Left forelimb (tissue), 1 donor: ENCODE measurements around the gene PRDM16.

ENCODE experiments used
- DNase-seq: peaks from one replicate; pipeline ENCODE4 v3.0.0-alpha.2; 2018; ENCODE audit warnings: low spot score

Gene PRDM16

DNA sequence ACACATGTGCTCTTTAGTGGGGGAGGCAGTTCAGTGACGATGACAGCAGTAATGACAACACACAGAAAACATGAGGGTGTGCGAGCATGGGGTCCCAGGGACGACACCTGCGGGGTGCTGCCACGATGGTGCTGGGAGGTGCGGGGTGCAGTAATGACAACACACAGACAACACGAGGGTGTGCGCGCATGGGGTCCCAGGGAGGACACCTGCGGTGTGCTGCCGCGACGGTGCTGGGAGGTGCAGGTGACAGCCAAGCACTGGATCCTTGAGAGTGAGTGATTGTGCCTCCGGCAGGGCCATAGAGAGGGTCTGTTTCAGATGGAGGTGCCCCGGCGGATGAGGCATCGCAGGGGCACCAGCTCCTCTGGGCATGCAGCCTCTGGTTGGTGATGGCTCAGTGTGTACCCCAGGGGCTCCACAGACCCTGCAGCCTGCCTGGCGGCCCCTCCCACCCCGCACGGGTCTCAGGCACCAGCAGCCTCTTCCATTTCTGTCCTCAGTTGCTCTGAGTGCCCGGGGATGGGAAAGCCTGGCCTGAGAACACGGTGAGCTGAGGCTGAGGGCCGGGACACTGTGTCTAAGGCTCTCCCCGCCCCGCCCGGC, 193.8 kb downstream of the PRDM16 start:
- DNase-seq = no peak

DNA sequence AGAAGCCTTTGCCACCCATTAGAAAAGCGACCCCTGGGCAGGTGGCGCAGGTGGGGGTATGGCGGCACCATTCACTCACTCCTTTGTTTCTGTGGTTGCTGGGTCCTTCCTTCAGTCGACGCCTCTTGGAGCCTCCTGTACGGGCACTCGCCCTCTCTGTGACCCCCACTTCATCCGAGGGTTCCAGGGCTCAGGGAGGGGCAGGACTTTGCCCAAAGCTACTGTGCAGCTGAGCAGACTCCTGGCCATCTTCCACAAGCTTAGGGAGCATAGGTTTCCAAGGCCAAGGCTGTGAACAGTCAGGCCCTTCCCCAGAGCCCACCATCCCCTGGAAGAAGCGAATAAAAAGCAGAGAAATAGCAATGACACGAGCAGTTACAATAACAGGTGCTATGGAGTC, 194.8 kb downstream of the PRDM16 start:
- DNase-seq = no peak

DNA sequence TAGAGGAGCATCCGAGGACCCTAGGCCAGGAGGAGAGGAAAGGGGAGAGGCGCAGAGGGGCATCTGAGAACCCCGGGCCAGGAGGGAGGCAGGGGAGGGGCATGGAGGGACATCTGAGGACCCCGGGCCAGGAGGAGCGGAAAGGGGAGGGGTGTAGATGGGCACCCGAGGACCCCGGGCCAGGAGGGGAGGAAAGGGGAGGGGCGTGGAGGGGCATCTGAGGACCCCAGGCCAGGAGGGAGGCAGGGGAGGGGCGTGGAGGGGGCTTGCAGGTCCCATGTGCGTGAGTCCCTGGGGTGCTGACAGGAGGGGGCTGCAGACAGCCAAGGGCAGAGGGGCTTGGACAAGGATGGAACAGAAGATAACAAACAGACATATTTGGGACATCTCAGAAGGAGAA, 195.5 kb downstream of the PRDM16 start:
- no peak for DNase-seq

DNA sequence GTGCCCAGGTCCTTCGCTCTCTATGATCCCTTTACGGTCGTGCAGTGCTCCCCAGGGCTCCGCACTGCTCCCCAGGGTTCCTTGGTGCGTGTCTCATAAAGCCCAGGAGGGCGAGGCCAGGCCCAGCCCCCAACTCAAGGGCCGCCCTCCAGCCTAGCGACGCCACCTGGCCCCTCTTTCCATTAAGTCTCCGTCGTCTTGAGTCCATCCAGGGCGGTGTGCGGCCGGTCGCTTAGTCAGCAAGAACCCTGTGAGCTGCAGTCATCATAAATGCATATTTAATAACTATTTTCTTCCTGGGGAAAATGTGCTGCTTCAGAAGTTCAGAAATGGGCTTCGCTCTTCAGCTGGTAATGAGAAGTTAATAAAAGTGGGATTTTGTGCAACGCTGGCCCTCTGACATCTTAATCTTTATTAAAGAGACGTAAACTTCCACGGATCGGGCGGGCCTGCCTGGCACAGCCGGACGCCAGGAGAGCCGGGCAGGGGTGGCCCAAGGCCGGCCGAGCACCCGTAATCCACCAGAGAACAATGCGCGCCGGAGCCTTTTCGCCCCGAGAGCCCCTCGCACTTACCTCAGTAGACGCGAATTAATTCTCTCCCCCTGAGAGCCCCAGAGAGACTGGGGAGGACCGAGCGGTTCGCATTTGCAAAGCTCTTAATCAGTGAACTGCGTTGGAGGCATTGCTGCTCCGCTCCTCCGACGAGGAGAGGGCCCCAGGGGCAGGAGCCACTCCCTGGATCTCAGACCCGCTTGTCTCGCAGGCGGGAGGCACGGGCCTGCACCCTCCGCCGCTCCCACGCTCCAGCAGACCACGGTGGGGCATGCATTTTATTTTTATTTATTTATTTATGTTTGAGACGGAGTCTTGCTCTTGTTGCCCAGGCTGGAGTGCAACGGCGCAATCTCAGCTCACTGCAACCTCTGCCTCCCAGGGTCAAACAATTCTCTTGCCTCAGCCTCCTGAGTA, 197.1 kb downstream of the PRDM16 start:
- DNase-seq = no peak

DNA sequence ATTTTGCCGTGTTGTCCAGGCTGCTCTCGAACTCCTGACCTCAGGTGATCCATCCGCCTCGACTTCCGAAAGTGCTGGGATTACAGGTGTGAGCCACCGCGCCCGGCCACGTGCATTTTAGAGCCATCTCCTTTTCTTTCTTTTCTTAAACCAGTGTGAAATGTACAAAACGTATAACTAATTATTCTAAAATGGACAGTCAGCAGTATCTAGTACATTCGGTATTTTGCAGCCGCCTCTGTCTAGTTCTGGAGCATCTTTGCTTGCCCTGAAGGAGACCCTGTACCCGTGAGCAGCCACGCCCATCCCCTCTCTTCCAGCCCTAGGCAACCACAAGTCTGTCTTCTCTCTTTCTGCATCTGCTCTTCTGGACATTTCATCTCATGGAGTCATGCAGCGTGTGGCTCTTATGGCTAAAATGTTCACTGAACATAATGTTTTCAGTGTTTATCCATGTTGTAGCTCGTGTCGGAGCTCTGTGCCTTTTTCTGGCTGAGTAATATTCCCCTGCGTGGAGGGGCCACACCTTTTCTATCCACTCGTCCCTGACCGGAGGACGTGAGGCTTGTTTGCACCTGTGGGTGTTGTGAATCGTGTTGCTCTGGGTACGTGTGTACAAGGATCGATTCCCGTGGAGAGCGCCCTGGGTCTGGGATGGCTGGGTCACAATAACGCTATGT, 198.0 kb downstream of the PRDM16 start:
- DNase-seq = no peak

DNA sequence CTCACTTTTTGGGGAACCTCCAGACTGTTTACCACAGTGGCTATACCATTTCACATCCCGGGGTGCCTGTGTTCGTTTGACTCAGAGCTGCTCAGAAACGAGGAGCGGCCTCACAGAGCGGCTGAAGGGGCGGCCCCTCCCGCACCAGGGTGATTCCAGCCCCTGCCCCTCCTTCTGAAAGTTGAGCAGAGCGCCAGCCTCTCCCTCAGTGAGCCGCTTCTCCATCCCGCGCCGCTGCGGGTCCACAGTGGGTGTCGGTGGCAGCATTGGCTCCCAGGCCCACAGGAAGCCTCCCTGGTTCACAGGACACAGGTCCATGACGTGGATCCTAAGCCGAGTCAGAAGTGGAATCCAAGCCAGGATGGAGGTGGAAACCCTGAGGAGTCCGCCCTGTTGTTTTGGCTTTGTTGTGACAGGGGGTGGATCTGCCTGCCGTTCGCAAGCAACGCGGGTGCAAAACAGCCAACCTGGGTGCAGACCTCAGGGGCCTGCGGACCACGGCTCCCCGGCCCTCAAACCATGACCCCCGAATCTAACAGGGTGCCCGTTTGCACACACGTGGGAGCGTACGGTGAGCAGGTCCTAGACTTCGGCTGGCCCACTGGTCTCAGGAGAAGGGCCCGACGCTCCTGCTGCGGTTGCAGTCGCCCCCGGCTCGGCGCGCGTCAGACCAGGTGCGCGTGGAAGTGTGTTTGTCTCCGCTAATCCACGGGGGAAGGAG, 198.7 kb downstream of the PRDM16 start:
- no peak for DNase-seq

DNA sequence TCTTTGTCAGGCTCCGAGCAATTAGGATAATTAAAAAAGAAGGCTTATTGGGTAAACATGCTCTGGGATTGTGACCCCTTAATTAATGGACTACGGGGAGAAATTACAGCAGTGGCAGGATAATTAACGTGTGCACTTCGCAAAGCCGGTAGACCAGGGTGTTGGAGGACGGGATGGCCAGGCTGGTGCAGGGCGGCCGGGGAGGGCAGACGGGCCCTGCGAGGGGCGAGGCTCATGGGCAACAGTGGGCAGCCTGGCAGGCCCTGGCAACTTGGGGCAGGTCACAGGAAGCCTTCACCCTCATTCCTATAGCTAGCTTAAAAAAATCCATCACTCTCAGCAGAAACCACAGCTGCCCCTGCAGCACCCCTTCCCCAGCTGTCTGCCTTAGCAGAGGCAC, 199.3 kb downstream of the PRDM16 start:
- no peak for DNase-seq

DNA sequence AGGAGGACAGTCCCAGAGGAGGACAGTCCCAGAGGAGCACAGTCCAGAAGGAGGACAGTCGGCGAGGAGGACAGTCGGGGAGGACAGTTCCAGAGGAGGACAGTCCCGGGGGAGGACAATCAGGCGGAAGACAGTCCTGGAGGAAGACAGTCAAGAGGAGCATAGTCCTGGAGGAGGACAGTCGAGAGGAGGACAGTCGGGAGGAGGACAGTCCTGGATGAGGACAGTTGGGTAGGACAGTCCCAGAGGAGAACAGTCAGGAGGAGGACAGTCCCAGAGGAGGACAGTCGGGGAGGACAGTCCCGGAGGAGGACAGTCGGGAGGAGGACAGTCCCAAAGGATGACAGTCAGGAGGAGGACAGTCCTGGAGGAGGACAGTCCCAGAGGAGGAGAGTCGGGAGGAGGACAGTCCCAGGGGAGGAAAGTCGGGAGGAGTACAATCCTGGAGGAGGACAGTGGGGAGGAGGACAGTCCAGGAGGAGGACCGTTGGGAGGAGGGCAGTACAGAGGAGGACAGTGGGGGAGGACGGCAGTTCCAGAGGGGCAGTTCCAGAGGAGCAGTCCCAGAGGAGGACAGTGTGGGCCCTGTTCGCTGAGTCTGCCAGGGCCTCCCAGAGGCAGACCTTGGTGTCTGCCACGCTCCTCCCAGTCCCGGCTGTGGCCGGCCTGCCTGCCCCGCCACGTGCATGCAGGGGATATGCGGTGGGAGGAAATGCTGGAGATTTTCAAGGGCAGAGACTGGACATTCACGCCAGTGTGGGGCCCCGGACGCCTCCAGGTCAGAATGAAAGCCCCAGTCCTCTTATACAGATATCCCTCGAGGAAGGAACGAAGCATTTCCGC, 201.6 kb downstream of the PRDM16 start:
- DNase-seq = no peak

DNA sequence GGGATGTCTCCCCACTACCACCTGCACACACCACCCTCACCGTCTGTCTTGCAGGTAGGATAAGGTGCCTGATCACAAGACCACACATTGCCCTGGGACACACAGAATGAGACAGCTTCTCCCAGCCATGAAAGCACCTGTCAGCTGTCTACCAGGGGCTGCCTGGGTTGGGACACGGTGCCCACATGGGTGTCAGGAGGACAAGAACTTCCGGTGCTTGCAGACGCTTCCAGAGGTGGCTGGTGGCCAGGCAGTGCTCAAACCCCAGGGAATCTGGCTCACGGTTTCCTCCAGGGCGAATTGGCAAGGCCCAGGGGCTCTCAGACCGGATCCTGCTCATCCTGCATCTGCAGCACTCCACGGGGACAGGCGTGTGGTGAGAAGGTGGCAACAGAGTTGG, 202.9 kb downstream of the PRDM16 start:
- DNase-seq = no peak

DNA sequence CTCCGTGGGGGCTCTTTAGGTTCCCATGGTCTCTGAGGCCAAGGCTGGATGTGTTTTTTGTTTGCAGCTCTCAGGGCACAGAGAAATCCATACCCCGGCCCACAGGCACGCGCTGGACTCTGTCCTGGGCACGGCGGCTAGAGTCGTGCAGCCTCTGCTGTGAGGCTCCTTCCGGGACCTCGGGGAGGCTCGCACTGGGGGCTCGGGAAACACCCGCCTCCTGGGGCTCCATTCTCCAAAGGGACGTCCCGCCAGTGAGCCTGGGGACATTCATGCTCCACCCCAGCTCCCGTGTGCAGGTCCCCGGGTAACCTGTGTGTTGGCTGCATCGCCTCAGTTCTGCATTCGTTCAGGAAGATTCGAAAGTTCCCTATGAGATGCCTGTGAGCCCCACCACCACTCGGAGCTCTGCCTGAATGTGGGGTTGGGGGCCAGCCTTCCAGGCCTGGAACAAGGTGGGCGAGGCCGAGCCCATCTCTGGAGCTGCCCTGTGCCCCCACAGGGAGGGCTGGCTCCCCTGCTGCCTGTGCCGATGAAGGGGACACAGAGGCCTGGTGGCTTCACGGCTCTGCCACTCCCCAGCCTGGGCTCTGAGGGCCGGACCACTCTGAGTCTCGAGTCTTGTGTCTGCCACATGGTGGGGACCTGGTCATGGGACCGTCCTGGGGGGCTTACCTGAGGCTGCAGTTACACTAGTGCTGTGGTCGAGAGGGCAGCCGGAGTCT, 203.5 kb downstream of the PRDM16 start:
- DNase-seq = no peak

DNA sequence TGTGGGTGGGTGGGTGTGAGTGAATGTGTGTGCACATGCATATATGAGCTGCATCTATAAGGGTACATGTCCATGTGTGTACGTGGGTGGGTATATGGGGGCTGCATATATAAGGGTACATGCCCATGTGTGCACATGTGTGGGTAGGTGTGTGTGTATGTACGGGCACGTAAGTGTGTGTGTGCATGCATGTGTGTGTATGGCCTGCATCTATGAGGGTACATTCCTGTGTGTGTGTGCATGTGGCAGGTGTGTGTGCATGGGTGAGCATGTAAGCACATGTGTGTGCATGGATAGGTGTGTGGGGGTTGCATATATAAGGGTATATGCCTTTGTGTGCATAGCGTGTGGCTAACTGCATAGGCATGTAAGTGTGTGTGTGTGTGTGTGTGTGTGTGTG, 204.4 kb downstream of the PRDM16 start:
- DNase-seq = no peak

DNA sequence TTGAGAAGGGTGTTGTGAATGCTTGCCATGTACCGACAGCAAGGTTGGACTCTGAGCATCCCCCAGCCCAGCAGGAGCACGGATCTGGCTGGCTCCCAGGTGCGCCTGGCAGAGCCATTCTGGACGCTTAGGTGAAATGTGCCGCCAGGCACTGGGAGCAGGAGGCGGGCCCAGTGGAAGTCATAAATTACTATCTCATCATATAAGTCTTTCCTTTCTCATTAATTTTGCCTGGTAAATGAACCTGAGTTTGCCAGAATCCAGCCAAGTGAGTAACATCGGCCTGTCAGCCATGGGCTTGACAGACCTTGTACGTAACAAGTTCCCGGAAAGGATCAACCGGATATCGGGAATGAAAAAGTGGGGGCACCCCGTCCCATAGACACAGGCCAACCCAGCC, 206.0 kb downstream of the PRDM16 start:
- no peak for DNase-seq

DNA sequence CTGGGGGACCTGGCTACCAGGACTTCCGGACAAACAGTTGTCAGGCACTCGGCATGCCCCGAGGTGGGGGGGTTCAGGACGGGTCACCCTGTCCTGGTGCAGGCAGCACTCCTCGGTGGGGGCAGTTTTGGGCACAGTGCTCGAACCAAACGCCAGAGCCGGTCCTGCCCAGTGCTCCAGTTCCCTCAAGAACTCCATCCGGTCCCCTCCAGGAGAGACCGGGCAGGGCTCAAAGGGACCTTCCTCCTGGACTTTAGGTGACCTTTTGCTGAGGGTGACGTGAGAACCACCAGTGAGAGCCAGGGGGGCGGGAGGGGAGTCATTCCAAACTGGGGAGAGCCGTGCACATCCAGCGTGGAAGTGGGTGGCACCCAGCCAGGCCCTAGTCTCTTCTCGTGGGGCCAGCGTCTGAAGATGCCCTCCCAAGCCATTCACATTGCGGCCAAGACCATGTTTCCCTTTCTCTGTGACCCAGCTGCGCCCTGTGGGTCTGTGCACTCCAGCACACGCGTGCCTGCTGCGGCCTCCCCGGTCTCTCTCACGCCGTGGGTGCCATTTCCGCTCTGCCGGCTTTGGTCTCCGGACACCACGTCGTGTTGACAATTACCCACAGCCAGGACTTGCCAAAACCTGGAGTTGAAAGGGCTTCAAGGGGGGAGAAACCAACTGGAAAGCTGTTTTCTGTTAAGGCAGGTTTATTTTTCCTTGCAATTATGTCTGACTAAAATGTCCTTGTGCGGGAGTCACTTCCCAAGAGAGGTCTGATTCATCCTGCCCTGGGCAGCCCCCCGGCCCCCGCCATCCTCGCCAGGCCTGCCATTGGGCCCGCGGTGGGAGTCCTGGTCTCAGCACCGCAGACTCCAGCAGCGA, 206.7 kb downstream of the PRDM16 start:
- DNase-seq = no peak

DNA sequence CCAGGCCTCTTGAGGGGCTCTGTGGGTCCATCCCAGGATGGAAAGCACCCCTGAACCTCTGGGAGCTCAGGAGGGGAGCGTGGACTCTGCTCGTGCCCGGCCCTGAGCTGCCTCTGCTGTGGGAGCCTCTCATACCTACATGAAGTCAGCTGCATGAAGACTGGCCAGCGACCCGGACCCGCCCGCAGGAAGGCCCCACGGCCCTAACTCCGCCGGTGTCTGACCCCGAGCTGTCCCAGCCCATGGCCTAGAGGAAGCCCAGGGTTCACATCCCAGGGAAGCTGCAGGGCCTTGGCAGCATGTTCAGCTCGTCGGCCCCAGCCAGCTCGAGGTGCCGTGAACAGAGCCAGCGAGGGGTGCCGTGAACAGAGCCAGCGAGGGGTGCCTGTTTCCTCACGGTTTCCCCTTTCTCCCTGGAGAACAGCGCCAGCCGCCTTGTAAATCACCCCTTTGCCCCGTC, 207.4 kb downstream of the PRDM16 start:
- no peak for DNase-seq

DNA sequence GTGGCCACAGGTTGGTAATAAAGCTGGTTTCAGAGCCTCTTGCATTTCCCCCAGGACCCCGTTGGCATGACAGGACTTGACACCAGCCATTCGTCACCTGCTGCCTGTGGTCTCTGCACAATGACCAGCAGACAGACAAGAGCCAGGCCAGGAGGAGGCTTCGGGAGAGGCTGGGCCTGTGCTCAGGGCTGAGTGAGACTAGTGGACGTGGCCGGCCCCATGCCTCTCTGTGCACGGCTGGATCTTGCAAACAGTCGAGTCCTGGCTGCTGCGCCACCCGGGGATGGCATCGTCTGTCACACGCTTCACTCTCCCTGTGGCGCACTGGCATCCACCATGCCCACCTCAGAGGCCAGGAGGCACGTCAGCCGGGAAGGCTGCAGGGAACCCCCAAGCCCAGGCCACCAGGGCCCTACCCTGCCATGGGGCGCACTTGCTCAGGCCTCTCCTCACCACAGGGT, 208.0 kb downstream of the PRDM16 start:
- no peak for DNase-seq

DNA sequence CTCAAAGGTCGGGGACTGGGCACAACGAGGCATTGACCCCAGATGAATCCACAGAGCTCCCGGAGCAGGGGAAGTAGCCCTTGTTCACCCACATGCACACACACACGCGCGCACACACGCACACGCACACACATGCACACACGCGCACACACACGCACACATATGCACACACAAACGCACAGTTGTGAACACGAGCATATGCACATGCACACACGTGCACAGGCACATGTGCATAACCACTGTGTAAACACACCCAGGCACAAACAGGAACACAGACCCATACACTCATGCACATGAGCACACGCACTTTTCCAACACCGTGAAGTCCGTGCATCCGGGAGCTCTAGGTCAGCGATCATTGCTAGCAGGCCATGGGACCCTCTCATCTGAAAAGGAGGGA, 208.6 kb downstream of the PRDM16 start:
- no peak for DNase-seq

DNA sequence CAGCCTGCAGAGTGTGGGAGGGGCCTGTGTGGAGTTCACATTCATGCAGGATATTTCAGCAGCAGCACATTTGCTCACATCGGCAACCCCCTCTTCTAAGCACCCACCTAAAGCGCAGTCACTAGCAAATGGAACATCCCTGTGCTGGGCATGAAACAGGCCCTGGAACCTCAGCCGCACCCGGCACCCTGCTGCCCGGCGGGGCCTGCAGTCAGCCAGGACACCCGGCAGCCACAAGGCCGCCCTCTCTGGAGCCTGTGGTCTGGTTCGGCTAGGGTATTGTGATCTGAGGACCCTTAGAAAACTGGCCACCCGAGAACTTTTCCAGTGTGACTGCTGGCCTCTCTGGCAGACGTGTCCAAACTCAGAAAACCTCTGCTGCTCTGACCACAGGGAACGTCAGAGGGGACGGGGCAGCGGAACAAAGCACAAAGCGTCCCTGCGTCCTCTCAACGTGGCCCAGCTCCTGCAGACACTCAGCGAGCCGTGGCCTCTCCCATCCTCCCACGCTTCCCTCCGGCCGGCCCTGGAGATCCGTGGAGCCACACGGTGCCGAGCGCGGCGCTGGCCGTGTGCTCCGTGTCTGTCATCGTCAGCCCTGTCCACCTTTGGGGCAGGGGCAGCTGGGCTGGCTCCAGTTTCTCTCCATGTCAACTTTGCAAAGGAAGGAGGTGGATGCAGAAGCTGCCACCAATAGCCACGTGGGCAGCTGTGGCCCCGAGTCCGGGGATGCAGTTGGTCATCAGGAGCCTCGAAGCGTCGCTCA, 209.6 kb downstream of the PRDM16 start:
- no peak for DNase-seq

DNA sequence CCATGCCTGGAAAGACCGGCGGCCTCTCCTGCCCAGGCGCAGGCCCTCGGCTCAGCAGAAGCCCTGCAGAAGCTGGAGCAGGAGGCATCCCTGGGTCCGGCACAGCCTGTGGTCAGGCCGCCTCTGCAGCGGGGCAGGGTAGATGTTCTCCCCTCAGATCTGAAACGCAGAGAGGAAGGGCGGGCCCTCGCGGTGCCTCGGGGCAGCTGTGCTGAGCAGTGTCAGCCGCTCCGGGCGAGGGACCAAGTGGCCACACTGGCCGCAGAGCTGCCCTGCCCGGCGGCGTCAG, 210.1 kb downstream of the PRDM16 start:
- DNase-seq = no peak

DNA sequence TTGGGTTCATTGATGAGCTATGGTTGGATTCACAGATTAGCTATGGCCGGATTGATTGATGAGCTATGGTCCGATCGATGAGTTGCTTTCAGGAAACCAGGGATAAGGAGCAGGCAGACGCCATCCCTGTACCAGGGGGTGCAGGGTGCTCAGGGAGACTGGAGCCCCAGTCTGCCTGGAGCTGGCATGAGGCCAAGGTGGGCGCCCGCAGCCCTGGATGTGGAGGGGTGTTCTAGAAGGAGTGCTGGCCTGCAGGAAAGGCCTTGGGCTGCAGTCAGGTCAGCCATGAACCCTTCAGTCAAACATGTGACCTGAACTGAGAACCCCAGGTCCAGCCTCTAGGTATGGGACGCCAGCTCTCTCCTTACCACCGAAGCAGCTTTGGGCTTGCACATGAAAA, 212.7 kb downstream of the PRDM16 start:
- DNase-seq = no peak
